Endothelial cell of umbilical vein (primary cell): ENCODE results near the gene EMC9. TPM values are rescaled to one million over a fixed set of nuclear protein-coding genes. Genes with fewer than 3 reads are reported as not detected.

Experiments used
- BruUV-seq: library from RNA; stranded (reverse); fragments of 400-500 nt; replicated peaks from 2 replicates; lab custom pipeline; 2021; lab: Mats Ljungman, UMichigan
- CTCF ChIA-PET: fragments of 300-600, 350-600 bp; sonication (Branson Sonifier 250); formaldehyde crosslinking; loops from one replicate; lab custom pipeline; 2021; ENCODE audit warnings: antibody characterized with exemption, inconsistent platforms; lab: Charles Lee
- POLR2A ChIA-PET: fragments of 300-600, 350-600 bp; sonication (Branson Sonifier 250); formaldehyde crosslinking; loops from one replicate; lab custom pipeline; 2021; ENCODE audit warnings: antibody characterized with exemption, inconsistent platforms; lab: Charles Lee
- DNase-seq: peaks from one replicate; pipeline ENCODE4 v3.0.0-alpha.2; 2011; ENCODE audit warnings: low read depth, low spot score
- FAIRE-seq: peaks from 2 replicates; lab custom pipeline; 2011; peaks lifted over from hg19 to GRCh38; lab: Jason Lieb, UNC
- H2AFZ ChIP-seq: 2 replicates; pipeline ENCODE4 v1.6.0; 2012; ENCODE audit warnings: low read depth, low read length, control low read depth, inconsistent platforms
- H3K27ac ChIP-seq: 2 replicates; pipeline ENCODE4 v1.5.1; 2011; ENCODE audit warnings: low read depth, mild to moderate bottlenecking, control low read depth, low read length, moderate library complexity; ENCODE audit not compliant: insufficient read depth
- H3K27me3 ChIP-seq, 2 experiments: 2 replicates each; pipeline versions ENCODE4 v1.6.0 to v1.6.1; 2011; ENCODE audit warnings: low read length in 2 of 2, mixed read lengths in 1 of 2; ENCODE audit not compliant: control insufficient read depth in 2 of 2, insufficient read depth in 2 of 2
- H3K36me3 ChIP-seq, 2 experiments: 2 replicates in 1 of 2; 3 replicates in 1 of 2; pipeline ENCODE4 v1.5.1; 2011; ENCODE audit warnings: low read length in 2 of 2, mild to moderate bottlenecking in 1 of 2, moderate library complexity in 1 of 2; ENCODE audit not compliant: control insufficient read depth in 2 of 2, insufficient read depth in 2 of 2; ENCODE audit errors: extremely low read depth in 1 of 2
- H3K4me1 ChIP-seq: 3 replicates; pipeline ENCODE4 v1.5.1; 2011; ENCODE audit warnings: mild to moderate bottlenecking, low read length; ENCODE audit not compliant: control insufficient read depth, insufficient read depth; ENCODE audit errors: extremely low read depth
- H3K4me2 ChIP-seq: 2 replicates; pipeline ENCODE4 v1.6.1; 2011; ENCODE audit warnings: low read length, control low read depth, mixed read lengths; ENCODE audit not compliant: insufficient read depth
- H3K4me3 ChIP-seq, 3 experiments: fragments of 200-600 bp in 1 of 3; sonication (generic), shearing (Covaris generic) in 1 of 3; replicated peaks in 1 of 3; 2 replicates each; pipeline ENCODE4 v1.5.1; 2011 to 2016; ENCODE audit warnings: control low read depth in 3 of 3, low read length in 3 of 3, mild to moderate bottlenecking in 2 of 3, inconsistent platforms in 1 of 3, low read depth in 1 of 3, moderate library complexity in 1 of 3; ENCODE audit not compliant: insufficient read depth in 1 of 3
- H3K79me2 ChIP-seq: 2 replicates; pipeline ENCODE4 v1.6.0; 2012; ENCODE audit warnings: low read length, inconsistent platforms; ENCODE audit not compliant: control insufficient read depth, insufficient read depth
- H3K9ac ChIP-seq: replicated peaks from 2 replicates; pipeline ENCODE3; 2011; ENCODE audit warnings: low read length, control low read depth; ENCODE audit not compliant: insufficient read depth; ENCODE audit errors: extremely low read depth
- H3K9me1 ChIP-seq: replicated peaks from 3 replicates; pipeline ENCODE4 v1.6.0; 2011; ENCODE audit warnings: mild to moderate bottlenecking, low read length; ENCODE audit not compliant: control insufficient read depth, insufficient read depth; ENCODE audit errors: extremely low read depth
- H3K9me3 ChIP-seq: replicated peaks from 2 replicates; pipeline ENCODE4 v1.5.1; 2012; ENCODE audit warnings: low read length, inconsistent platforms; ENCODE audit not compliant: control insufficient read depth, insufficient read depth
- H4K20me1 ChIP-seq: replicated peaks from 2 replicates; pipeline ENCODE3; 2011; ENCODE audit warnings: mild to moderate bottlenecking, low read length; ENCODE audit not compliant: control insufficient read depth, insufficient read depth; ENCODE audit errors: extremely low read depth
- CTCF ChIP-seq, 2 donors: IDR thresholded peaks; 1 replicate in 1 of 2; 2 replicates in 1 of 2; pipeline ENCODE4 v1.5.1; 2011; ENCODE audit warnings: low read length in 2 of 2, mild to moderate bottlenecking in 2 of 2, moderate library complexity in 2 of 2, control low read depth in 1 of 2, inconsistent platforms in 1 of 2, low read depth in 1 of 2; ENCODE audit not compliant: insufficient read depth in 1 of 2; ENCODE audit errors: extremely low read depth in 1 of 2
- EZH2 ChIP-seq: IDR thresholded peaks from 2 replicates; pipeline ENCODE4 v1.6.1; 2012; ENCODE audit warnings: borderline replicate concordance, low read depth, mild to moderate bottlenecking, moderate library complexity, low read length, inconsistent platforms; ENCODE audit not compliant: severe bottlenecking
- FOS ChIP-seq: IDR thresholded peaks from 2 replicates; pipeline ENCODE4 v1.6.1; 2011; ENCODE audit warnings: mild to moderate bottlenecking, low read length, moderate library complexity, borderline replicate concordance; ENCODE audit not compliant: insufficient read depth
- GATA2 ChIP-seq: IDR thresholded peaks from 2 replicates; pipeline ENCODE4 v1.7.0; 2011; ENCODE audit warnings: low read depth, mild to moderate bottlenecking, moderate library complexity, mixed read lengths, low read length; ENCODE audit not compliant: insufficient read length, insufficient read depth
- JUN ChIP-seq: IDR thresholded peaks from 2 replicates; pipeline ENCODE4 v1.6.1; 2011; ENCODE audit warnings: borderline replicate concordance, low read depth; ENCODE audit not compliant: insufficient read length, insufficient read depth
- MYC ChIP-seq: IDR thresholded peaks from one replicate; pipeline ENCODE4 v1.6.1; 2011; ENCODE audit warnings: mild to moderate bottlenecking, low read depth, low read length
- POLR2A ChIP-seq: IDR thresholded peaks from 2 replicates; pipeline ENCODE4 v1.6.1; 2012; ENCODE audit warnings: low read depth, mild to moderate bottlenecking, control low read depth, low read length
- POLR2AphosphoS5 ChIP-seq: IDR thresholded peaks from 2 replicates; pipeline ENCODE4 v1.6.1; 2012; ENCODE audit warnings: low read depth, mild to moderate bottlenecking, control low read depth, low read length, moderate library complexity; ENCODE audit not compliant: insufficient read depth
- dilution Hi-C: fragments of 300-500 bp; cut with MboI; formaldehyde crosslinking; loops from one replicate; pipeline ENCODE4 v1.15.0; 2019; ENCODE audit warnings: low sequenced_read_pairs; ENCODE audit not compliant: extremely low pct_ligation_motif_present
- intact Hi-C: fragments of 100-400 bp; cut with micrococcal nuclease; formaldehyde crosslinking; loops from one replicate; pipeline ENCODE4 v1.10.0; 2022
- polyA plus RNA-seq, 4 experiments: library from polyadenylated mRNA; depleted of rRNA in 3 of 4; stranded (reverse) in 3 of 4; unstranded in 1 of 4; fragments of >200 nt; gene quantifications; 2 replicates each; pipeline versions ENCODE4 v1.2.1 to v1.2.3, GENCODE V29; 2011 to 2012; ENCODE audit warnings: missing spikeins in 1 of 4
- total RNA-seq: library from RNA; stranded (reverse); gene quantifications from 2 replicates; pipeline ENCODE4 v1.2.3, GENCODE V29; 2021
- TF ChIP-seq, protein P1 (sequence below): IDR thresholded peaks from 2 replicates; pipeline ENCODE4 v1.6.1; 2011; ENCODE audit not compliant: insufficient read depth, insufficient read length

EMC9 gene
- total and polyA plus RNA-seq, 2 donors (not counting 3 experiments of a cell fraction or from before 2014, with no cell fraction given): 21.8 to 31.8 TPM

DNA sequence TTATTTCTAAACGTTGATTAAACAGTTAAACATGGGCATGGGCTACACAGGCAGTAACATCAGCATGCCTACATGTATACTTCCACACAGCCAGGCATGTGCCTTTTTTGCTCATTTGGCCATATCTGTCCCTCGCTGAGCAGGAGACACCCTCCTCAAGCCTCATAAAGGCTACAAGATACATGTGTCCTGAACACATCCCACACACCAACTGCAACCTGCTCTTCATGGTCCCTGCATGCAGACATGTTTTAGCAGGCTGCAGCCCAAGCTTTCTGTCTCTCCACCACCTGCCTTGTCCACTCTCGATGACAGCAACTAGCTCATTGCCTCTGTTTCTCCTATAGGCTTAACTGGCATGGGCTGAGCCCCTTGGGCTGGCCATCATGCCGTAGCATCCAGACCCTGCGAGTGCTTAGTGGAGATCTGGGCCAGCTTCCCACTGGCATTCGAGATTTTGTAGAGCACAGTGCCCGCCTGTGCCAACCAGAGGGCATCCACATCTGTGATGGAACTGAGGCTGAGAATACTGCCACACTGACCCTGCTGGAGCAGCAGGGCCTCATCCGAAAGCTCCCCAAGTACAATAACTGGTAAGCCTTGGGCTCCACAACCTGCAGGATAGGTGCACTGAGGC is 44.7 kb downstream of the EMC9 start:
- H3K9ac ChIP-seq: no peak overlapping the region
- POLR2A ChIA-PET: no interaction called here
- dilution Hi-C loops: no loop called here
- H3K9me3 ChIP-seq: no peaks in the 10 kb centered on the region
- H3K4me2 ChIP-seq: no peak overlapping the region
- DNase-seq (no peak), FAIRE-seq (no peak)
- BruUV-seq: no TSS peak
- no peak overlapping the region for H3K4me3 ChIP-seq
- H3K36me3 ChIP-seq: peaks cover 0 to 2% of the 10 kb centered on the region in 2 experiments
- H3K27ac ChIP-seq: no peak overlapping the region
- peaks cover 4% of the 10 kb centered on the region for H3K79me2 ChIP-seq
- CTCF ChIA-PET: interaction anchor here (1.7 to 9.6 kb wide), 3 partner anchors 10 to 38 kb away, joined by 4 to 126 read pairs (median 7); no protein-coding TSS in a partner anchor
- no peak overlapping the region for H2AFZ ChIP-seq
- no peaks in the 10 kb centered on the region for H4K20me1 ChIP-seq
- intact Hi-C loops: no loop called here
- H3K4me1 ChIP-seq: peaks cover 9% of the 10 kb centered on the region
- TF ChIP-seq JUN: no peak
- TF ChIP-seq EZH2: no peak
- TF ChIP-seq POLR2AphosphoS5: no peak
- TF ChIP-seq GATA2: no peak
- no peak for TF ChIP-seq POLR2A
- no peak for TF ChIP-seq FOS
- no peak for TF ChIP-seq CTCF (IDR thresholded peaks at IDR 0.05; ENCODE audit: extremely low read depth in 1 of 2, insufficient read depth in 1 of 2, low read depth in 1 of 2, low read length in 2 of 2)
- TF ChIP-seq MYC: no peak
- TF ChIP-seq, protein P1, sequence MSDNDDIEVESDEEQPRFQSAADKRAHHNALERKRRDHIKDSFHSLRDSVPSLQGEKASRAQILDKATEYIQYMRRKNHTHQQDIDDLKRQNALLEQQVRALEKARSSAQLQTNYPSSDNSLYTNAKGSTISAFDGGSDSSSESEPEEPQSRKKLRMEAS: no peak
- H3K9me1 ChIP-seq: no peaks in the 10 kb centered on the region
- H3K27me3 ChIP-seq: no peaks in the 10 kb centered on the region
